Spinal cord (tissue), 10 donors: ENCODE data around the gene SNAI3. TPM values are rescaled to one million over a fixed set of nuclear protein-coding genes. Genes with fewer than 3 reads are reported as not detected.

Source experiments
- DNase-seq, 6 donors: peaks; one replicate each; pipeline versions ENCODE4 v3.0.0 to v3.0.0-alpha.2; 2013 to 2015; ENCODE audit warnings: low spot score in 6 of 6, low read depth in 4 of 6
- H3K27ac ChIP-seq: one replicate; pipeline ENCODE4 v1.5.1; 2013; ENCODE audit warnings: low read depth, low read length, control low read depth
- H3K27me3 ChIP-seq: one replicate; pipeline ENCODE4 v1.6.1; 2013; ENCODE audit warnings: low read length; ENCODE audit not compliant: control insufficient read depth, insufficient read depth
- H3K36me3 ChIP-seq: one replicate; pipeline ENCODE4 v1.6.1; 2013; ENCODE audit warnings: low read length; ENCODE audit not compliant: control insufficient read depth, insufficient read depth
- H3K4me1 ChIP-seq: one replicate; pipeline ENCODE4 v1.6.1; 2013; ENCODE audit warnings: low read length; ENCODE audit not compliant: control insufficient read depth, insufficient read depth
- H3K4me3 ChIP-seq: one replicate; pipeline ENCODE4 v1.5.1; 2013; ENCODE audit warnings: low read depth, low read length, control low read depth
- H3K9me3 ChIP-seq: one replicate; pipeline ENCODE4 v1.6.1; 2013; ENCODE audit warnings: low read length; ENCODE audit not compliant: control insufficient read depth, insufficient read depth
- WGBS: methylation state at CpG from one replicate; pipeline ENCODE4 v1.1.5; 2013; ENCODE audit warnings: missing lambda C conversion rate; ENCODE audit not compliant: insufficient coverage; 5-methylcytosine and 5-hydroxymethylcytosine counted together
- polyA plus RNA-seq, 2 donors: library from polyadenylated mRNA; unstranded; fragments of 120-200 nt; gene quantifications; one replicate each; pipeline ENCODE4 v1.2.1, GENCODE V29; 2013; ENCODE audit not compliant: insufficient read length in 2 of 2
- total RNA-seq, 2 donors: library from RNA; depleted of rRNA in 1 of 2; stranded (reverse); fragments of 120-200 nt in 1 of 2; fragments of >200 nt in 1 of 2; gene quantifications; one replicate each; pipeline versions ENCODE4 v1.2.3 to v1.2.4, GENCODE V29; 2013 to 2014
- donor health status: healthy.

The SNAI3 gene
- total and polyA plus RNA-seq, 4 donors, result 0.30 to 2.2 (median 1.3) TPM

DNA sequence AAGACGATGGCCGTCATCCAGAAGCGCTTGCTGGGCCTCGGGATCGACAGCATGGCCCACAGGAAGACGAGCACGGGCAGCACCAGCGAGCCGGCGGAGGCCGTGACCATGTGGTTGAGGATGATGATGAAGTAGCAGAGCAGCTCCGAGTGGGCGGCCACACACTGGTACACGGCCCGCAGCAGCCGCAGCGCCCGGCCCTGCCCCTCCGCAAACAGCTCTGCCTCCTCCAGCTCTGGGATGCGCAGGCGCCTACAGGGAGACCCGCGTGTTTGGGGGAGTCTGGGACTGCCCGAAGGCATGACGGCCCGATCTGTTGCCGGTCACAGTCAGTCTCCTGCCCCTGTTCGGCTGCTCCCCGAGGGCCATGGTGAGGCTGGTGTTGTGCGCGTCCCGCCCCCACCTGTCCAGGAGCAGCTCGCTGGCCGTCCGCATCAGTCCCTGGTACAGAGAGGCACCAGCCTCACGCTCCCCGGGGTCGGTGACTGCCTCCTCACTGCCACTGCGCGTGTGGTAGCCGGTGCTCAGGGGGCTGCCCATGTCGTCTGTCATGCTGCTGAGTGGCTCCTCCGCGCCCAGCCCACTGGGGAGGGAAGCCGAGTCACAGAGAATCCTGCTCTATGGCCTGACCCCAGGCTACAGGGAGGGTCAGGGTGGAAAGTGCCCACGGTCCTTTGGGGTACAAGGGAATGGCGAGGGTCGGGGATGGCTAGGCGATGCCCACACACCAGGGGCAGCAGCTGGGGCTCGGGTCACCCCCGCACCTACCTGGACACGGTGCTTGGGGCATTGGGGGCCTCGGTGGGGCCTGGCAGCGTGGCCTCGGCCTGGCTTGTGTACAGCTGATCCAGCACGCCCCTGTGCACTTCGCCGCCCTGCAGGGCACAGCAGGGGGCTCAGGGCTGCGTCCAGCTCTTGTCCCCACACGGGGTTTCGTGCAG, 35.8 kb upstream of the SNAI3 start:
- Histone ChIP-seq H3K36me3 (peaks cover 87% of the 10 kb centered on the region), H3K27ac (no peak overlapping the region)

GRCh38 chr16:88721236-88721635, 34.9 kb upstream of the SNAI3 start:
- DNase-seq, result no peak
- H3K27ac ChIP-seq, result no peak overlapping the region
- no peaks in the 10 kb centered on the region for H3K27me3 ChIP-seq
- 95% methylated on average over 17 of the region's 17 CpGs for WGBS
- peaks cover 89% of the 10 kb centered on the region for H3K36me3 ChIP-seq
- H3K9me3 ChIP-seq, result no peaks in the 10 kb centered on the region
- peaks cover 21% of the 10 kb centered on the region for H3K4me1 ChIP-seq
- H3K4me3 ChIP-seq, result no peak overlapping the region

More for the DNA sequence above, 35.8 kb upstream of the SNAI3 start:
- H3K9me3 ChIP-seq, result no peaks in the 10 kb centered on the region
- 92% methylated on average over 61 of the region's 61 CpGs for WGBS
- H3K4me3 ChIP-seq, result no peak overlapping the region
- H3K27me3 ChIP-seq, result no peaks in the 10 kb centered on the region
- no peak for DNase-seq
- peaks cover 21% of the 10 kb centered on the region for H3K4me1 ChIP-seq

DNA sequence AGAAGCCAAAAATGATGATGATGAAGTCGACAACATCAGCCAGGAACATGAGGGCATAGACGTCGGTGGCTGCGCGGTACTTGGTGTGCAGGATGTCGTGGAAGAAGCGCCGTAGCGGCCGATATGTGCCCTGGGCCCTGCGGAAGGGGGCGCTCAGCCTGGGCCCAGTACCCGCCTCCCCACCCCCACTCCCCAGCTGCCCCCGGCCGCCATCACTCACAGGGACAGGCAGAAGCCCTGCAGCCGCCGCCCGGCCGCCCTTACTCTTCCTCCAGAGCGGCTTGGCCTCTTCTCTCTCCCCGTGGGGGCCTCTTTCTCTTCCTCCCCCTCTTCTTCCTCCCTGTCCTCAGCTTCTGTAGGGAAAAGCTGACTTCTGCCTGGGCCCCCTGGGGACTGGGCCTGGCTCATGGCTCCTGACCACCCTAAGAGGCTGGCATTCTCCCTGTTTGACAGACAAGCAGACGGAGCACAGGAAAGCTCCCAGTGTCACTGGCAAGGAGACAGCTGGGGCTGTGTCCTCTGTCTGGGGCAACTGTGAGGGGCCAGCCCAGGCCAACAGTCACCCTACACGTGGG, 34.2 kb upstream of the SNAI3 start:
- peaks cover 21% of the 10 kb centered on the region for H3K4me1 ChIP-seq
- no peak overlapping the region for H3K27ac ChIP-seq
- peaks cover 90% of the 10 kb centered on the region for H3K36me3 ChIP-seq
- no peak overlapping the region for H3K4me3 ChIP-seq
- DNase-seq, result no peak
- no peaks in the 10 kb centered on the region for H3K27me3 ChIP-seq
- WGBS, result 89% methylated on average over 9 of the region's 23 CpGs
- H3K9me3 ChIP-seq, result no peaks in the 10 kb centered on the region

GRCh38 chr16:88719933-88720296, 33.6 kb upstream of the SNAI3 start:
- DNase-seq, result no peak
- peaks cover 90% of the 10 kb centered on the region for H3K36me3 ChIP-seq
- H3K4me1 ChIP-seq, result peaks cover 21% of the 10 kb centered on the region
- H3K9me3 ChIP-seq, result no peaks in the 10 kb centered on the region
- no peak overlapping the region for H3K27ac ChIP-seq
- H3K4me3 ChIP-seq, result no peak overlapping the region
- no peaks in the 10 kb centered on the region for H3K27me3 ChIP-seq
- WGBS, result 94% methylated on average over 19 of the region's 19 CpGs

- H3K4me3 ChIP-seq, result no peak overlapping the region
- H3K27ac ChIP-seq, result peak overlapping the region; percentile 73
- no peaks in the 10 kb centered on the region for H3K9me3 ChIP-seq
- WGBS, result 70% methylated on average over 29 of the region's 29 CpGs
- H3K36me3 ChIP-seq, result peaks cover 91% of the 10 kb centered on the region
- H3K4me1 ChIP-seq, result peaks cover 21% of the 10 kb centered on the region
- peak; percentile 29 to 90 (median 64) for DNase-seq
- H3K27me3 ChIP-seq, result no peaks in the 10 kb centered on the region
Measured at GRCh38 chr16:88719267-88719932, 33.1 kb upstream of the SNAI3 start.

DNA sequence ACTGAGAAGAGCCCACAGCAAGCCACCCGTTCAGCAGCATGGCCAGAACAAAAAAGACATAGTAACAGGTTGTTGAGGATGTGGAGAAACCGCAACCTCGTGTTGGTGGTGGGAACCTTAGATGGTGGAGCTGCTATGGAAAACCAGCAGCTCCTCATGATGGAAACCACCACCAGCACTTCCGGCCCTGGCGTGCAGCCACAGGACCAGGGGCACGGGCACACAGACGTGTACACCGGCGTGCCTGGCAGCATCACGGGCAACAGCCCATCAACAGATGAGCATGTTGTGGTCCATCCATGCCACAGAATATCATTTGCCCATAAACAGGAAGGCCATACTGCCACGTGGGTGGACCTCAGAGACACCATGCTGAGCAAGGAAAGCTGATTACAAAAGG, 31.9 kb upstream of the SNAI3 start:
- no peak for DNase-seq
- Histone ChIP-seq H3K36me3 (peaks cover 94% of the 10 kb centered on the region), H3K27me3 (no peaks in the 10 kb centered on the region), H3K4me3 (no peak overlapping the region), H3K4me1 (peaks cover 21% of the 10 kb centered on the region), H3K9me3 (no peaks in the 10 kb centered on the region), H3K27ac (no peak overlapping the region)
- WGBS, result 92% methylated on average over 10 of the region's 11 CpGs

DNA sequence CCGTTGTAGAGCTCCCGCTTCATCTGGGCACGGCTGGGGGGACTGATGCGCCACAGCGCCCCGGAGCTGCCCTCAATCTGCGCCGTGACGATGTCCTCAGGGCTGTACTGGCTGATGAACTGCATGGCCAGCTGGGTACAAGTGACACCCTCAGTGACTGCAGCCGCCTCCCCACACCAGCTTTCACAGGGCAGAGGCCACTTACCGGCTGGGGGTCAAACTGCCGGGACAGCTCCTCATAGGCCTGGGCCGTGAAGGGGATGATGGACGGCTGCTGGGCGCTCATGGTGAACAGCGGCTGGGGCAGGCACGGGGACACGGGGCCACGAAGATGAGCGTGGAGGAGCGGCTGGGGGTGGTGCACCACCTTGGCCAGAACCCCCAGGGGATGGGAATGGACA, 30.3 kb upstream of the SNAI3 start:
- no peak overlapping the region for H3K27ac ChIP-seq
- no peaks in the 10 kb centered on the region for H3K27me3 ChIP-seq
- 95% methylated on average over 21 of the region's 21 CpGs for WGBS
- no peaks in the 10 kb centered on the region for H3K9me3 ChIP-seq
- no peak overlapping the region for H3K4me3 ChIP-seq
- DNase-seq, result no peak
- peaks cover 90% of the 10 kb centered on the region for H3K36me3 ChIP-seq
- H3K4me1 ChIP-seq, result peaks cover 21% of the 10 kb centered on the region

DNA sequence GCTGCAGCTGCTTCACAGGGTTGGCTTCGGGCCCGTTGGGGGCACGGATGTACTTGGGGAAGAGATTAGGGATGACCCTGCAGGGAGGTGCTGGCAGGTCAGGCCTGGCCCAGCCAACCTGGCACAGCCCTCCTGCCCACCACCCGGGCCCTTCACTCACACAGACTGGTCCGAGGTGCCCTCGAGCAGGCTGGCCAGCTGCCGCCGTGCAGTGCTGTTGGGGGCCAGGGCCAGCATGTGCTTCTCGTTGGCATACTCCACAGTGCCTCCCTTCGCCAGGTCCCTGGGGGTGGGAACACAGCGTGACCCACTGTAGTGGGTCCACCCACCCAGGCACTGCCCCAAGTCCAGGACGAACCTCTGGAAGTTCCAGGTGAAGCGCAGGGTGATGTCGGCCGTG, 29.9 kb upstream of the SNAI3 start:
- no peak overlapping the region for H3K27ac ChIP-seq
- no peak overlapping the region for H3K4me3 ChIP-seq
- peaks cover 90% of the 10 kb centered on the region for H3K36me3 ChIP-seq
- no peaks in the 10 kb centered on the region for H3K27me3 ChIP-seq
- DNase-seq, result no peak
- H3K4me1 ChIP-seq, result peaks cover 21% of the 10 kb centered on the region
- 97% methylated on average over 15 of the region's 15 CpGs for WGBS
- no peaks in the 10 kb centered on the region for H3K9me3 ChIP-seq

GRCh38 chr16:88715312-88716190, 29.2 kb upstream of the SNAI3 start:
- WGBS, result 85% methylated on average over 43 of the region's 57 CpGs
- H3K4me3 ChIP-seq, result no peak overlapping the region

More at GRCh38 chr16:88715312-88716190, 29.2 kb upstream of the SNAI3 start:
- no peaks in the 10 kb centered on the region for H3K27me3 ChIP-seq
- DNase-seq, result no peak
- H3K4me1 ChIP-seq, result peaks cover 21% of the 10 kb centered on the region
- H3K36me3 ChIP-seq, result peaks cover 89% of the 10 kb centered on the region
- no peaks in the 10 kb centered on the region for H3K9me3 ChIP-seq
- H3K27ac ChIP-seq, result no peak overlapping the region
